Ovary (tissue), 9 donors: ENCODE data around the gene DFFA. TPM values are rescaled to one million over a fixed set of nuclear protein-coding genes. Genes with fewer than 3 reads are reported as not detected.

Experiments
- DNase-seq, 5 donors: peaks; one replicate each; pipeline ENCODE4 v3.0.0-alpha.2; 2019 to 2020
- H3K27ac ChIP-seq, 2 donors: fragments of 200-600 bp; one replicate each; pipeline versions ENCODE4 v1.5.1 to v1.8.0; 2019 to 2022
- H3K27me3 ChIP-seq: fragments of 200-600 bp; one replicate; pipeline ENCODE4 v1.8.0; 2022
- H3K36me3 ChIP-seq: fragments of 200-600 bp; sonication (generic); one replicate; pipeline ENCODE4 v1.5.1; 2019
- H3K4me1 ChIP-seq: one replicate; pipeline ENCODE4 v1.8.1; 2013; ENCODE audit warnings: mild to moderate bottlenecking, moderate library complexity; ENCODE audit not compliant: insufficient read depth
- H3K4me3 ChIP-seq: fragments of 200-600 bp; sonication (generic); one replicate; pipeline ENCODE4 v1.5.1; 2017
- H3K9me3 ChIP-seq, 2 donors: fragments of 200-600 bp in 1 of 2; sonication (generic) in 1 of 2; one replicate each; pipeline versions ENCODE4 v1.5.1 to v1.8.1; 2013 to 2019; ENCODE audit warnings: mild to moderate bottlenecking in 1 of 2, moderate library complexity in 1 of 2
- EP300 ChIP-seq: sonication (generic); formaldehyde crosslinking; IDR thresholded peaks from one replicate; pipeline ENCODE4 v1.6.1; 2017; ENCODE audit warnings: antibody characterized with exemption
- POLR2A ChIP-seq: fragments of 450-650 bp; IDR thresholded peaks from one replicate; pipeline ENCODE4 v1.6.1; 2017; ENCODE audit warnings: antibody characterized with exemption, mild to moderate bottlenecking, moderate library complexity
- WGBS, 3 donors: extraction: QIAGEN DNeasy Blood & Tissue Kit in 1 of 3; methylation state at CpG; one replicate each; pipeline versions ENCODE4 v1.1.5 to v1.1.7; 2013 to 2017; 5-methylcytosine and 5-hydroxymethylcytosine counted together
- intact Hi-C, 4 donors: fragments of 100-400 bp; cut with DNase I; formaldehyde crosslinking; loops; one replicate each; pipeline versions ENCODE4 v1.11.0 to v1.15.1; 2022 to 2023
- polyA plus RNA-seq, 2 donors: library from polyadenylated mRNA; stranded (reverse); fragments of 200-250 nt in 1 of 2; fragments of 350-450 nt in 1 of 2; fragmentation: Illumina TruSeq in 1 of 2; extraction: RNeasy Lipid Tissue Mini Kit (QIAGEN cat#74804) in 1 of 2; gene quantifications; one replicate each; pipeline ENCODE4 v1.2.3, GENCODE V29; 2013 to 2014
- total RNA-seq, 7 donors: library from RNA; depleted of rRNA in 2 of 7; stranded (reverse); fragments of >200 nt in 2 of 7; fragmentation: NEBNext Ultra II Directional in 3 of 7; extraction: Animal tissue kit (Norgen Biotek cat#: 25700) in 3 of 7; gene quantifications; one replicate each; pipeline versions ENCODE4 v1.1.0 to v1.2.4, GENCODE V29; 2016 to 2023
- TF ChIP-seq, protein P1 (sequence below), 3 donors: fragments of 450-650 bp in 2 of 3; fragments of 200-600 bp in 1 of 3; IDR thresholded peaks; one replicate each; pipeline versions ENCODE4 v1.5.1 to v1.8.0; 2016 to 2022; ENCODE audit warnings: antibody characterized with exemption in 3 of 3, mild to moderate bottlenecking in 1 of 3
- donor health status: DM: no; HTN: no; CAD: no; lungs with moderate emphysema.
- donor health status: DM: no; HTN: no; CAD: no.
- donor health status: Bipolar disorder and iron deficiency.
- donor health status: DM: yes; HTN: yes; CAD: no.
- donor health status: DM: no; HTN: no; CAD: no.
- donor health status: DM: yes; HTN: yes; CAD: no.

DFFA gene
- total and polyA plus RNA-seq, 9 donors: 14.8 to 37.4 (median 33.0) TPM

DNA sequence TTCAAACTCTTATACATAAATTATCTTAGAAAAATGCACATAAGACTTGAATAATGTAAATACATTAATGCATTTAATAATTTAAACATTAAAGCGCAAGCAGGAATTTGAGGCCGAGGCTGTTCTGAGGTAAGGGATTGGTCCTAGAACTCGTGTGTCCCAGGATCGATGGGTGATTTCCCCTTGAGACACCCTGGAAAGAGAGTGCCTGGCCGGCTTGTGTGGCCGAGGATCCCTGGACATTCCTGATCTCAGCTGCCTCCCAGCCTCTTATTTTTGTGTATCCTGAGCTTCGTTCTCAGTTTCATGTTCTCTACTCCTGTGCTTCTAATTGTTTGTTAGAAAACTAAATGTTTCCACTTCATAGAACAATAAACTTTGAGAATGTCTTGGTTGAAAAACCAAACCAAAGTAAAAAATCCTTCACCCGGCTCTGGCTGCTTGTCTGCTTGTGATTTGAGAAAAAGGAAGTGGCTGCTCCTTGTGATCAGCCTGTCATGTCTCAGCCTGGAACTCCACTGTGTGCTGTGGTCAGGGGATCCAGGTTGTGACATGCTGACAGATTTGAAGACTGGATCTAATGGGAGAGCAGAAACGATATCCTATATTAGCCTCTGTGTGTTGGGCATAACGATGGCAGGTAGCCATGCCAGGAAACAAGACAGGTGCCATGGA is 43.1 kb upstream of the DFFA start:
- no peaks in the 10 kb centered on the region for H3K9me3 ChIP-seq
- WGBS, 3 donors: 67 to 82% (median 76%) methylated on average over 10 of the region's 10 CpGs
- DNase-seq: no peak
- H3K4me1 ChIP-seq: peaks cover 4% of the 10 kb centered on the region
- H3K36me3 ChIP-seq: no peaks in the 10 kb centered on the region
- H3K27ac ChIP-seq: no peak overlapping the region
- no peak overlapping the region for H3K4me3 ChIP-seq
- H3K27me3 ChIP-seq: no peaks in the 10 kb centered on the region
- intact Hi-C loops: no loop called here
- TF ChIP-seq, protein P1, sequence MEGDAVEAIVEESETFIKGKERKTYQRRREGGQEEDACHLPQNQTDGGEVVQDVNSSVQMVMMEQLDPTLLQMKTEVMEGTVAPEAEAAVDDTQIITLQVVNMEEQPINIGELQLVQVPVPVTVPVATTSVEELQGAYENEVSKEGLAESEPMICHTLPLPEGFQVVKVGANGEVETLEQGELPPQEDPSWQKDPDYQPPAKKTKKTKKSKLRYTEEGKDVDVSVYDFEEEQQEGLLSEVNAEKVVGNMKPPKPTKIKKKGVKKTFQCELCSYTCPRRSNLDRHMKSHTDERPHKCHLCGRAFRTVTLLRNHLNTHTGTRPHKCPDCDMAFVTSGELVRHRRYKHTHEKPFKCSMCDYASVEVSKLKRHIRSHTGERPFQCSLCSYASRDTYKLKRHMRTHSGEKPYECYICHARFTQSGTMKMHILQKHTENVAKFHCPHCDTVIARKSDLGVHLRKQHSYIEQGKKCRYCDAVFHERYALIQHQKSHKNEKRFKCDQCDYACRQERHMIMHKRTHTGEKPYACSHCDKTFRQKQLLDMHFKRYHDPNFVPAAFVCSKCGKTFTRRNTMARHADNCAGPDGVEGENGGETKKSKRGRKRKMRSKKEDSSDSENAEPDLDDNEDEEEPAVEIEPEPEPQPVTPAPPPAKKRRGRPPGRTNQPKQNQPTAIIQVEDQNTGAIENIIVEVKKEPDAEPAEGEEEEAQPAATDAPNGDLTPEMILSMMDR (IDR thresholded peaks at IDR 0.05): no peak
- TF ChIP-seq POLR2A (no peak), EP300 (no peak)

GRCh38 chr1:10514490-10515235 is 42.3 kb upstream of the DFFA start:
- Histone ChIP-seq H3K27ac (no peak overlapping the region), H3K36me3 (no peaks in the 10 kb centered on the region), H3K4me1 (peaks cover 6% of the 10 kb centered on the region), H3K27me3 (no peaks in the 10 kb centered on the region), H3K4me3 (no peak overlapping the region), H3K9me3 (no peaks in the 10 kb centered on the region)
- intact Hi-C loops: no loop called here
- no peak for DNase-seq
- TF ChIP-seq EP300 (no peak), POLR2A (no peak)
- TF ChIP-seq, protein P1 (IDR thresholded peaks at IDR 0.05): no peak
- WGBS, 3 donors: 85 to 90% (median 86%) methylated on average over 8 of the region's 8 CpGs

- no peaks in the 10 kb centered on the region for H3K36me3 ChIP-seq
- DNase-seq: no peak
- H3K9me3 ChIP-seq: no peaks in the 10 kb centered on the region
- no peak for TF ChIP-seq POLR2A
- TF ChIP-seq, protein P1 (IDR thresholded peaks at IDR 0.05): no peak
- TF ChIP-seq EP300: no peak
- peaks cover 6% of the 10 kb centered on the region for H3K4me1 ChIP-seq
- H3K4me3 ChIP-seq: no peak overlapping the region
- no peak overlapping the region for H3K27ac ChIP-seq
- no peaks in the 10 kb centered on the region for H3K27me3 ChIP-seq
- WGBS, 3 donors: 87 to 96% (median 91%) methylated on average over 5 of the region's 5 CpGs
- intact Hi-C loops: no loop called here
These were observed 40.9 kb upstream of the DFFA start for GRCh38 chr1:10513199-10513598.

GRCh38 chr1:10511494-10511885 is 39.2 kb upstream of the DFFA start:
- Histone ChIP-seq H3K9me3 (no peaks in the 10 kb centered on the region), H3K36me3 (no peaks in the 10 kb centered on the region), H3K27ac (no peak overlapping the region), H3K4me3 (no peak overlapping the region), H3K4me1 (peaks cover 2% of the 10 kb centered on the region), H3K27me3 (no peaks in the 10 kb centered on the region)
- WGBS, 3 donors: 67 to 82% (median 76%) methylated on average over 3 of the region's 3 CpGs
- TF ChIP-seq, protein P1 (IDR thresholded peaks at IDR 0.05): no peak
- no peak for TF ChIP-seq EP300
- TF ChIP-seq POLR2A: no peak
- intact Hi-C loops: no loop called here
- no peak for DNase-seq
